Astrocyte (in vitro differentiated cells and primary cell): ENCODE results near the gene DCTD. TPM values are rescaled to one million over a fixed set of nuclear protein-coding genes. Genes with fewer than 3 reads are reported as not detected.

Experiments used
- DNase-seq: peaks from one replicate; pipeline ENCODE4 v3.0.0-alpha.2; 2010; ENCODE audit warnings: low read depth
- FAIRE-seq: peaks from 2 replicates; lab custom pipeline; 2011; peaks lifted over from hg19 to GRCh38; lab: Jason Lieb, UNC
- H2AFZ ChIP-seq: 2 replicates; pipeline ENCODE4 v1.6.0; 2012; ENCODE audit warnings: low read depth, low read length, inconsistent platforms
- H3K27ac ChIP-seq: 2 replicates; pipeline ENCODE4 v1.5.1; 2011; ENCODE audit warnings: low read depth, low read length, inconsistent platforms
- H3K27me3 ChIP-seq: 2 replicates; pipeline ENCODE4 v1.6.0; 2011; ENCODE audit warnings: low read length, inconsistent platforms; ENCODE audit not compliant: insufficient read depth
- H3K36me3 ChIP-seq: 2 replicates; pipeline ENCODE4 v1.5.1; 2011; ENCODE audit warnings: low read length, inconsistent platforms; ENCODE audit not compliant: insufficient read depth
- H3K4me1 ChIP-seq: 2 replicates; pipeline ENCODE4 v1.5.1; 2011; ENCODE audit warnings: low read length, inconsistent platforms; ENCODE audit not compliant: insufficient read depth
- H3K4me2 ChIP-seq: 2 replicates; pipeline ENCODE4 v1.6.0; 2012; ENCODE audit warnings: low read length, inconsistent platforms
- H3K4me3 ChIP-seq: 2 replicates; pipeline ENCODE4 v1.5.1; 2011; ENCODE audit warnings: low read depth, mild to moderate bottlenecking, low read length, inconsistent platforms; ENCODE audit not compliant: insufficient read depth
- H3K79me2 ChIP-seq: 2 replicates; pipeline ENCODE4 v1.6.0; 2012; ENCODE audit warnings: mild to moderate bottlenecking, low read length, inconsistent platforms; ENCODE audit not compliant: insufficient read depth
- H3K9ac ChIP-seq: 2 replicates; pipeline ENCODE4 v1.6.0; 2012; ENCODE audit warnings: mild to moderate bottlenecking, low read length, inconsistent platforms
- H3K9me3 ChIP-seq: 2 replicates; pipeline ENCODE4 v1.5.1; 2012; ENCODE audit warnings: low read depth, mild to moderate bottlenecking, low read length, inconsistent platforms; ENCODE audit not compliant: insufficient read depth
- H4K20me1 ChIP-seq: 2 replicates; pipeline ENCODE4 v1.6.0; 2012; ENCODE audit warnings: low read length, inconsistent platforms; ENCODE audit not compliant: insufficient read depth
- H3K27ac Mint-ChIP-seq: one replicate; pipeline ENCODE4 v1.8.0; 2021; ENCODE audit warnings: mild to moderate bottlenecking, mixed read lengths; ENCODE audit not compliant: unreplicated experiment
- H3K27me3 Mint-ChIP-seq: one replicate; pipeline ENCODE4 v1.8.0; 2021; ENCODE audit warnings: low read depth, mixed read lengths; ENCODE audit not compliant: unreplicated experiment
- H3K36me3 Mint-ChIP-seq: one replicate; pipeline ENCODE4 v1.8.0; 2021; ENCODE audit warnings: low read depth, mixed read lengths; ENCODE audit not compliant: unreplicated experiment
- H3K4me1 Mint-ChIP-seq: one replicate; pipeline ENCODE4 v1.8.0; 2021; ENCODE audit warnings: low read depth, mixed read lengths; ENCODE audit not compliant: unreplicated experiment
- H3K4me3 Mint-ChIP-seq: one replicate; pipeline ENCODE4 v1.8.0; 2021; ENCODE audit warnings: mild to moderate bottlenecking, moderate library complexity, mixed read lengths; ENCODE audit not compliant: unreplicated experiment
- H3K9me3 Mint-ChIP-seq: one replicate; pipeline ENCODE4 v1.8.0; 2021; ENCODE audit warnings: mild to moderate bottlenecking, mixed read lengths; ENCODE audit not compliant: unreplicated experiment
- EZH2 ChIP-seq: IDR thresholded peaks from 2 replicates; pipeline ENCODE4 v1.6.1; 2012; ENCODE audit warnings: mild to moderate bottlenecking, low read length, inconsistent platforms; ENCODE audit not compliant: insufficient read depth
- total RNA-seq: library from RNA; stranded (reverse); gene quantifications from 2 replicates; pipeline ENCODE4 v1.2.1, GENCODE V29; 2021
- TF ChIP-seq, protein P1 (sequence below): IDR thresholded peaks from 2 replicates; pipeline ENCODE4 v1.5.1; 2011; ENCODE audit warnings: low read depth, mild to moderate bottlenecking, inconsistent platforms, low read length, moderate library complexity; ENCODE audit not compliant: insufficient read depth

Gene DCTD
- total RNA-seq, 1 donor from 2014 or later, result 119 TPM

DNA sequence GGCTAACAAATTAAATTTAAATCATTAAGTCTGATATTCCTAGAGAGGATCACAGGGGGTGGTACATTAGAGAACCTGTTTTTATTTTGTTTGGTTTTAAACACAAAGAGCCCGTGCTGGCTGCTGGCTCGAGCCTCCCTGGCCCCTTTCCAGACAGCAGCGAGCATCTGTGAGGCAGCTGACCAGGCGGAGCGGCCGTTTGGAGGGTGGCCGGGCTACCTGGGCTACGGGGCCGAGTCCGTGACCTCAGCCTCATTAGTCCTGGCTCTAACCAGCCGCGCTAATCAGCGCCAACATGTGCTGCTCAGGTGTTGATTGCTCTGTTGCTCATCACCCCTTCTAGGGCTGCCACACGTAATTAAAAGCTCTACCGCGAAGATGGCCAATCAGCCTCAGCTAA, 35.3 kb downstream of the DCTD start:
- no peak for FAIRE-seq
- no peak overlapping the region for H3K27ac Mint-ChIP-seq
- no peaks in the 10 kb centered on the region for H3K27me3 ChIP-seq
- no peaks in the 10 kb centered on the region for H3K79me2 ChIP-seq
- no peaks in the 10 kb centered on the region for H3K4me1 Mint-ChIP-seq
- peak overlapping the region; percentile 42 for H3K4me2 ChIP-seq
- no peaks in the 10 kb centered on the region for H4K20me1 ChIP-seq
- no peaks in the 10 kb centered on the region for H3K27me3 Mint-ChIP-seq
- H3K4me3 Mint-ChIP-seq, result no peak overlapping the region
- no peak overlapping the region for H3K27ac ChIP-seq
- no peaks in the 10 kb centered on the region for H3K9me3 ChIP-seq
- peak; percentile 4 for DNase-seq
- no peak overlapping the region for H3K9ac ChIP-seq
- peaks cover 2% of the 10 kb centered on the region for H3K36me3 ChIP-seq
- H3K4me1 ChIP-seq, result peaks cover 20% of the 10 kb centered on the region
- no peak overlapping the region for H3K4me3 ChIP-seq
- H3K9me3 Mint-ChIP-seq, result peaks cover 10% of the 10 kb centered on the region
- TF ChIP-seq, protein P1, sequence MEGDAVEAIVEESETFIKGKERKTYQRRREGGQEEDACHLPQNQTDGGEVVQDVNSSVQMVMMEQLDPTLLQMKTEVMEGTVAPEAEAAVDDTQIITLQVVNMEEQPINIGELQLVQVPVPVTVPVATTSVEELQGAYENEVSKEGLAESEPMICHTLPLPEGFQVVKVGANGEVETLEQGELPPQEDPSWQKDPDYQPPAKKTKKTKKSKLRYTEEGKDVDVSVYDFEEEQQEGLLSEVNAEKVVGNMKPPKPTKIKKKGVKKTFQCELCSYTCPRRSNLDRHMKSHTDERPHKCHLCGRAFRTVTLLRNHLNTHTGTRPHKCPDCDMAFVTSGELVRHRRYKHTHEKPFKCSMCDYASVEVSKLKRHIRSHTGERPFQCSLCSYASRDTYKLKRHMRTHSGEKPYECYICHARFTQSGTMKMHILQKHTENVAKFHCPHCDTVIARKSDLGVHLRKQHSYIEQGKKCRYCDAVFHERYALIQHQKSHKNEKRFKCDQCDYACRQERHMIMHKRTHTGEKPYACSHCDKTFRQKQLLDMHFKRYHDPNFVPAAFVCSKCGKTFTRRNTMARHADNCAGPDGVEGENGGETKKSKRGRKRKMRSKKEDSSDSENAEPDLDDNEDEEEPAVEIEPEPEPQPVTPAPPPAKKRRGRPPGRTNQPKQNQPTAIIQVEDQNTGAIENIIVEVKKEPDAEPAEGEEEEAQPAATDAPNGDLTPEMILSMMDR, result no peak
- no peak for TF ChIP-seq EZH2
- no peak overlapping the region for H2AFZ ChIP-seq
- H3K36me3 Mint-ChIP-seq, result peaks cover 44% of the 10 kb centered on the region

DNA sequence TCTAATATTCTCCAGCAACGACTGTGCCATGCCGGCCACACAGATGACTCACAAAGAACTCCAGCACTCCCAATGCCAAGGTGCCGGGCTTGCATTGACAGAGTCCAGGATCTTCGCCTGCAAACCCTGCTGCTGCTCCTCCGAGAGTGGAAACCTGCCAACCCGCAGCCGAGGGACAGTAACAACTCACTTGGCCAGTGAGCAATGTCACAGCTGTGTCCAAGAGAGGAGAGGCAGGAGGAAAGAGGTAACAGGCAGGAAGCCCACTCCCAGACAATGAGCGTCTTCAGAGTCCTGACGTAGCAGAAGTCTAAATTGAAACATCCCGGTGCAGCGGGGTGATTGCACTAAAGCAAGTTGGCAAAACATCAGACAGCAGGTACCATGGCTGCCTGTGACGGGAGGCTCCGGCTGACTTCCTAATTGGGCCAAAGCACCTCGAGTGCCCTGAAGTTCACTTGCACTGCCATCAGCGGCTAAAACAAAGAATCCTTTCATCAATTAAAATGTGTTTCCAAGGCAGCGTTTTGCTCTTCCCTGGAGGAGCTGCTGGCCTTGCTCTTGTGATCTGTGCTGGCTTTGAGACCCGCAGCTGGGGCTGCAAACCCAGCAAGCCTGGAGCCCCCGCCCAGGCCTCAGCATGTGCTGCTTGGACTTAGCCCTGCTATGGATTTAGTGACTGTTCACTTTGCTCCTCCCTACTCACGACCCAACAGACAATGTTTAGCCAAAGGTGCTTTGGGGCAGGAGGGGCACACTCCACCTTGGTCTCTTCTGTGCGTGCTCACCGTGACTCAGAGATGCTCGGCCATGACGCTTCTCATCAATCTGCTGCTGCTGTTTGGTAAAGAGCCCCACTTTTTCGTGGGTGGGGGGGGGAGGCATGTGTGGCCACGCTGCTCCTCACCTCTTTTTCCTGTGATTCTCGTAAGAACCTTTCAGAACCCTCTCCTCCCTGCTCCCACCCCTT, 36.5 kb downstream of the DCTD start:
- peaks cover 38% of the 10 kb centered on the region for H3K36me3 Mint-ChIP-seq
- no peaks in the 10 kb centered on the region for H3K27me3 ChIP-seq
- peak overlapping the region; percentile 41 for H3K4me3 ChIP-seq
- H3K4me3 Mint-ChIP-seq, result no peak overlapping the region
- H3K9me3 ChIP-seq, result no peaks in the 10 kb centered on the region
- H3K4me2 ChIP-seq, result peak overlapping the region; percentile 81
- no peaks in the 10 kb centered on the region for H4K20me1 ChIP-seq
- no peak overlapping the region for H3K27ac ChIP-seq
- no peak for TF ChIP-seq EZH2
- H3K27ac Mint-ChIP-seq, result no peak overlapping the region
- H3K27me3 Mint-ChIP-seq, result peaks cover under 1% of the 10 kb centered on the region
- H3K36me3 ChIP-seq, result peaks cover 2% of the 10 kb centered on the region
- H2AFZ ChIP-seq, result no peak overlapping the region
- peaks cover 10% of the 10 kb centered on the region for H3K9me3 Mint-ChIP-seq
- H3K4me1 ChIP-seq, result peaks cover 20% of the 10 kb centered on the region
- H3K4me1 Mint-ChIP-seq, result no peaks in the 10 kb centered on the region
- DNase-seq, result peak; percentile 50
- H3K79me2 ChIP-seq, result no peaks in the 10 kb centered on the region
- FAIRE-seq, result no peak
- no peak overlapping the region for H3K9ac ChIP-seq

DNA sequence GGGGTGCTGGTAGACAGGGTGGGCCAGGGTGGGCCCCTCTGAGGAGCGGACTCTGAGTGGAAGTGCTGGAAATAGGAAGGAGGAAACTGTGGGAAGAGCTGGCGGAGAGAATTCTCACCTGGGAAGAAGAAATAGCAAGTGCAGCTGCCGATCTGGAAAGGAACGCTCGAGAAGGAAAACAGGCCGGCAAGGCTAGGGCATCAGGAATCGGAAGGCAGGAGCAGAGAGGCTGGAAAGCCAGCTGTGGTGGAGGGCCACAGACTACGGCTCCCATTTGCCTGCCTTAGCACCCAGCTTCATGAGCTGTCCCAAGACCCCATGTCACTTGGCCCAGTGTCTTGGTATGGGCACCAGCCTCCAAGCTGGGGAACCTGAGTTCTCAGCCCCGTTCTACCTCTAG, 37.3 kb downstream of the DCTD start:
- H3K79me2 ChIP-seq, result no peaks in the 10 kb centered on the region
- H2AFZ ChIP-seq, result no peak overlapping the region
- H3K27ac ChIP-seq, result no peak overlapping the region
- H3K9me3 Mint-ChIP-seq, result peaks cover 5% of the 10 kb centered on the region
- H4K20me1 ChIP-seq, result no peaks in the 10 kb centered on the region
- peaks cover 36% of the 10 kb centered on the region for H3K36me3 Mint-ChIP-seq
- DNase-seq (no peak), FAIRE-seq (no peak)
- TF ChIP-seq EZH2, result no peak
- TF ChIP-seq, protein P1, result no peak
- no peaks in the 10 kb centered on the region for H3K36me3 ChIP-seq
- no peaks in the 10 kb centered on the region for H3K27me3 ChIP-seq
- H3K4me1 Mint-ChIP-seq, result no peaks in the 10 kb centered on the region
- peaks cover 5% of the 10 kb centered on the region for H3K27me3 Mint-ChIP-seq
- H3K4me1 ChIP-seq, result peaks cover 20% of the 10 kb centered on the region
- no peaks in the 10 kb centered on the region for H3K9me3 ChIP-seq
- H3K9ac ChIP-seq, result no peak overlapping the region
- peak overlapping the region; percentile 41 for H3K4me3 ChIP-seq
- H3K4me3 Mint-ChIP-seq, result no peak overlapping the region
- peak overlapping the region; percentile 81 for H3K4me2 ChIP-seq
- H3K27ac Mint-ChIP-seq, result no peak overlapping the region
